Sigmoid colon (tissue), 7 donors: Measurements from ENCODE around the gene VWA7. TPM values are rescaled to one million over a fixed set of nuclear protein-coding genes. Genes with fewer than 3 reads are reported as not detected.
A peak's percentile ranks its signal among the peaks of the same experiment; 100 is the strongest.

Source experiments
- DNase-seq: peaks from one replicate; pipeline ENCODE4 v3.0.0-alpha.2; 2019
- H3K27ac ChIP-seq, 4 donors: fragments of 200-600 bp; sonication (generic); one replicate each; pipeline ENCODE4 v1.5.1; 2016 to 2019; ENCODE audit warnings: mild to moderate bottlenecking in 1 of 4
- H3K27me3 ChIP-seq, 3 donors: fragments of 200-600 bp; sonication (generic); one replicate each; pipeline ENCODE4 v1.5.1; 2019; ENCODE audit warnings: mild to moderate bottlenecking in 1 of 3
- H3K36me3 ChIP-seq, 4 donors: fragments of 200-600 bp; sonication (generic); one replicate each; pipeline ENCODE4 v1.5.1; 2016 to 2019
- H3K4me1 ChIP-seq, 4 donors: fragments of 200-600 bp; sonication (generic); one replicate each; pipeline ENCODE4 v1.5.1; 2017 to 2019
- H3K4me3 ChIP-seq, 4 donors: fragments of 200-600 bp; sonication (generic); one replicate each; pipeline ENCODE4 v1.5.1; 2017 to 2019; ENCODE audit warnings: mild to moderate bottlenecking in 2 of 4, moderate library complexity in 1 of 4
- H3K9me3 ChIP-seq, 4 donors: fragments of 200-600 bp in 3 of 4; sonication (generic) in 3 of 4; one replicate each; pipeline versions ENCODE4 v1.5.1 to v1.6.1; 2013 to 2019
- CTCF ChIP-seq, 4 experiments: fragments of 450-650 bp in 3 of 4; fragments of 200-600 bp in 1 of 4; IDR thresholded peaks; one replicate each; pipeline ENCODE4 v1.5.1; 2016 to 2019; ENCODE audit warnings: antibody characterized with exemption in 4 of 4, mild to moderate bottlenecking in 3 of 4, moderate library complexity in 2 of 4
- EP300 ChIP-seq, 4 donors: sonication (generic); formaldehyde crosslinking; IDR thresholded peaks; one replicate each; pipeline ENCODE4 v1.6.1; 2017; ENCODE audit warnings: antibody characterized with exemption in 4 of 4
- POLR2A ChIP-seq, 2 donors: fragments of 450-650 bp; IDR thresholded peaks; one replicate each; pipeline ENCODE4 v1.6.1; 2016; ENCODE audit warnings: antibody characterized with exemption in 2 of 2, mild to moderate bottlenecking in 2 of 2, moderate library complexity in 2 of 2
- POLR2AphosphoS5 ChIP-seq, 4 donors: sonication (generic); formaldehyde crosslinking; IDR thresholded peaks; one replicate each; pipeline ENCODE4 v1.6.1; 2017; ENCODE audit warnings: antibody characterized with exemption in 4 of 4
- WGBS, 2 donors: extraction: QIAGEN DNeasy Blood & Tissue Kit; methylation state at CpG; one replicate each; pipeline ENCODE4 v1.1.7; 2013; 5-methylcytosine and 5-hydroxymethylcytosine counted together
- intact Hi-C: fragments of 100-400 bp; cut with DNase I; formaldehyde crosslinking; loops from one replicate; pipeline ENCODE4 v1.15.1; 2023
- polyA plus RNA-seq, 3 donors: library from polyadenylated mRNA; stranded (reverse); fragments of 200-250 nt; gene quantifications; one replicate each; pipeline ENCODE4 v1.2.3, GENCODE V29; 2013
- total RNA-seq, 4 donors: library from RNA; depleted of rRNA; stranded (reverse); fragments of >200 nt; gene quantifications; one replicate each; pipeline ENCODE4 v1.1.0, GENCODE V29; 2016
- donor health status: healthy with polysubstance abuse.
- donor health status: Bipolar disorder and iron deficiency.
- donor health status: healthy.

The VWA7 gene
- total and polyA plus RNA-seq, 7 donors, result 0.14 to 6.0 (median 3.2) TPM; not detected in 1

GRCh38 chr6:31737315-31737990 lies 39.7 kb downstream of the VWA7 start:
- Histone ChIP-seq H3K27me3 (no peaks in the 10 kb centered on the region), H3K4me1 (peaks cover 0 to 49% (median 40%) of the 10 kb centered on the region in 4 donors), H3K36me3 (peaks cover 13 to 17% (median 15%) of the 10 kb centered on the region in 4 donors), H3K4me3 (peak overlapping the region in 1 of 4 donors; percentile 64), H3K27ac (peak overlapping the region; percentile 92 to 98 (median 94)), H3K9me3 (no peaks in the 10 kb centered on the region)
- WGBS, 2 donors, result 10 to 18% methylated on average over 7 of the region's 7 CpGs
- TF ChIP-seq CTCF (IDR thresholded peaks at IDR 0.05) (no peak), EP300 (IDR thresholded peaks at IDR 0.05) (no peak), POLR2AphosphoS5 (IDR thresholded peaks at IDR 0.05) (no peak), POLR2A (IDR thresholded peaks at IDR 0.05) (no peak)
- intact Hi-C loops, result no loop called here
- no peak for DNase-seq

- H3K27me3 ChIP-seq, result no peaks in the 10 kb centered on the region
- H3K4me3 ChIP-seq, result peak overlapping the region; percentile 64 to 76 (median 73)
- TF ChIP-seq POLR2AphosphoS5 (IDR thresholded peaks at IDR 0.05), result no peak
- no peak for TF ChIP-seq CTCF (IDR thresholded peaks at IDR 0.05)
- no peak for TF ChIP-seq POLR2A (IDR thresholded peaks at IDR 0.05)
- TF ChIP-seq EP300 (IDR thresholded peaks at IDR 0.05), result no peak
- no peaks in the 10 kb centered on the region for H3K9me3 ChIP-seq
- DNase-seq, result no peak
- H3K36me3 ChIP-seq, result peaks cover 17 to 23% (median 21%) of the 10 kb centered on the region in 4 donors
- WGBS, 2 donors, result 15 to 20% methylated on average over 10 of the region's 10 CpGs
- intact Hi-C loops, result no loop called here
- peaks cover 0 to 49% (median 40%) of the 10 kb centered on the region in 4 donors for H3K4me1 ChIP-seq
- H3K27ac ChIP-seq, result peak overlapping the region; percentile 92 to 98 (median 94)
Observed at GRCh38 chr6:31736768-31737314, 40.3 kb downstream of the VWA7 start.

GRCh38 chr6:31736021-31736767 lies 40.9 kb downstream of the VWA7 start, which contains the start of gene CLIC1:
TSS of gene CLIC1 (minus strand) at chr6:31736530. CDS start at chr6:31736300, 230 bp downstream.
- TF ChIP-seq POLR2AphosphoS5 (IDR thresholded peaks at IDR 0.05) (peak; percentile 97 to 98 (median 98)), POLR2A (IDR thresholded peaks at IDR 0.05) (peak; percentile 88 to 97), EP300 (IDR thresholded peaks at IDR 0.05) (no peak), CTCF (IDR thresholded peaks at IDR 0.05) (no peak)
- DNase-seq, result peak; percentile 95
- intact Hi-C loops, result no loop called here
- peak within 1 kb of the TSS; percentile 64 to 76 (median 73) for H3K4me3 ChIP-seq
- H3K4me1 ChIP-seq, result peaks cover 0 to 49% (median 40%) of the 10 kb centered on the region in 4 donors
- no peaks in the 10 kb centered on the region for H3K9me3 ChIP-seq
- peak within 1 kb of the TSS; percentile 92 to 98 (median 94) for H3K27ac ChIP-seq
- H3K27me3 ChIP-seq, result no peaks in the 10 kb centered on the region
- H3K36me3 ChIP-seq, result peaks cover 23 to 30% (median 27%) of the 10 kb centered on the region in 4 donors
- WGBS, 2 donors, result 0 to 1% methylated on average over 24 of the region's 24 CpGs

GRCh38 chr6:31734821-31735406 lies 42.2 kb downstream of the VWA7 start:
- TF ChIP-seq EP300 (IDR thresholded peaks at IDR 0.05), result no peak
- TF ChIP-seq POLR2AphosphoS5 (IDR thresholded peaks at IDR 0.05), result peak in 2 of 4 donors; percentile 29 to 60
- TF ChIP-seq CTCF (IDR thresholded peaks at IDR 0.05), result no peak
- peak in 1 of 2 donors; percentile 49 for TF ChIP-seq POLR2A (IDR thresholded peaks at IDR 0.05)
- Histone ChIP-seq H3K4me1 (peaks cover 0 to 45% (median 37%) of the 10 kb centered on the region in 4 donors), H3K27ac (peak overlapping the region; percentile 92 to 98 (median 94)), H3K4me3 (peak overlapping the region; percentile 64 to 76 (median 73)), H3K36me3 (peaks cover 24 to 36% (median 28%) of the 10 kb centered on the region in 4 donors), H3K27me3 (no peaks in the 10 kb centered on the region), H3K9me3 (no peaks in the 10 kb centered on the region)
- WGBS, 2 donors, result 0% methylated on average over 18 of the region's 18 CpGs
- no peak for DNase-seq
- intact Hi-C loops, result no loop called here
